Peyer's patch (tissue), 4 donors: Measurements from ENCODE around the gene RRP9.

Experiments used
- CTCF ChIP-seq, 6 experiments: fragments of 450-650 bp in 4 of 6; fragments of 200-600 bp in 2 of 6; sonication (generic) in 1 of 6; IDR thresholded peaks; one replicate each; pipeline ENCODE4 v1.5.1; 2017 to 2019; ENCODE audit warnings: antibody characterized with exemption in 6 of 6, mild to moderate bottlenecking in 3 of 6, moderate library complexity in 1 of 6
- POLR2A ChIP-seq, 2 donors: fragments of 450-650 bp; IDR thresholded peaks; one replicate each; pipeline ENCODE4 v1.5.1; 2017; ENCODE audit warnings: antibody characterized with exemption in 2 of 2, mild to moderate bottlenecking in 2 of 2, moderate library complexity in 2 of 2

GRCh38 chr3:51971350-51971749 is 29.6 kb upstream of the RRP9 start:
- TF ChIP-seq CTCF (IDR thresholded peaks at IDR 0.05), result no peak
- no peak for TF ChIP-seq POLR2A (IDR thresholded peaks at IDR 0.05)
